Activated B cell treated with CpG ODN at 0.5 μM for 24 hours (primary cell): Measurements from ENCODE around the gene KRTAP4-11. TPM values are rescaled to one million over a fixed set of nuclear protein-coding genes. Genes with fewer than 3 reads are reported as not detected.
"Not testable (repeated sequence)": the region's sequence is repeated elsewhere in the genome, so short reads cannot be mapped to it uniquely, and the experiment has no call there.

Experiments used
- ATAC-seq: fragments of 200-7000 bp; cut with Tn5 transposase; one replicate; pipeline ENCODE4 v1.10.0; 2021; ENCODE audit warnings: low read depth, mild to moderate bottlenecking, moderate library complexity
- CTCF ChIA-PET: fragments of 350-600 bp; sonication (Branson Sonifier 250); formaldehyde crosslinking; loops from one replicate; lab custom pipeline; 2021; ENCODE audit warnings: antibody characterized with exemption; lab: Charles Lee
- POLR2A ChIA-PET: fragments of 350-600 bp; sonication (Branson Sonifier 250); formaldehyde crosslinking; loops from one replicate; lab custom pipeline; 2021; ENCODE audit warnings: antibody characterized with exemption; lab: Charles Lee
- DNase-seq: peaks from one replicate; pipeline ENCODE4 v3.0.0; 2022
- H3K27ac Mint-ChIP-seq: one replicate; pipeline ENCODE4 v1.8.0; 2020; ENCODE audit warnings: mixed read lengths
- H3K27me3 Mint-ChIP-seq: one replicate; pipeline ENCODE4 v1.8.0; 2021; ENCODE audit warnings: mixed read lengths
- H3K36me3 Mint-ChIP-seq: one replicate; pipeline ENCODE4 v1.8.0; 2021; ENCODE audit warnings: low read depth, mixed read lengths
- H3K4me1 Mint-ChIP-seq: one replicate; pipeline ENCODE4 v1.8.0; 2021; ENCODE audit warnings: mixed read lengths
- H3K4me3 Mint-ChIP-seq: one replicate; pipeline ENCODE4 v1.8.0; 2020; ENCODE audit warnings: mild to moderate bottlenecking, mixed read lengths
- H3K9me3 Mint-ChIP-seq: one replicate; pipeline ENCODE4 v1.8.0; 2020; ENCODE audit warnings: mixed read lengths
- intact Hi-C: fragments of 100-400 bp; cut with micrococcal nuclease; formaldehyde crosslinking; loops from one replicate; pipeline ENCODE4 v1.15.1; 2024
- total RNA-seq: library from RNA; stranded (reverse); gene quantifications from 2 replicates; pipeline ENCODE4 v1.2.3, GENCODE V29; 2022
- TF ChIP-seq, protein P1 (sequence below): fragments of 200-600 bp; IDR thresholded peaks from one replicate; pipeline ENCODE4 v1.8.0; 2022; ENCODE audit warnings: antibody characterized with exemption, mild to moderate bottlenecking

Gene KRTAP4-11
- total RNA-seq, 1 donor from 2014 or later = not detected

DNA sequence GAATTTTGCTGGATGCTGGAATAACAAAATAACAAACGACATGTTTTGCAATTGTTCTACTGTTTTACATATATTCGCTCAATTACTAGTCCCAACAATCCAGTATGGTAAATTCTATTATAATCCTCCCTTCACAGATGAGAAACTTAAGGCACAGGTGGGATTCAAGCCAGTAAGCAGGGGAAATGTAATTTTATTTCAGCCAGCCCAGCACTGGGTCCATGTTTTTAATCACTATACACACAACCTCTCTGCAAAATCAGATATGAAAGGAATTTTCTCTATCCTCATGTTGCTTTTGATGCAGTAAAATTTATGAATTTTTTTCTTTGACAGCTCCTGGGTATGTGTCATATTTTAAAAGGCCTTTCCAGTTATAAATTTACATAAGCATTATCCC is 27.1 kb upstream of the KRTAP4-11 start:
- CTCF ChIA-PET = no interaction called here
- intact Hi-C loops = no loop called here
- H3K9me3 Mint-ChIP-seq = peaks cover 24% of the 10 kb centered on the region

DNA sequence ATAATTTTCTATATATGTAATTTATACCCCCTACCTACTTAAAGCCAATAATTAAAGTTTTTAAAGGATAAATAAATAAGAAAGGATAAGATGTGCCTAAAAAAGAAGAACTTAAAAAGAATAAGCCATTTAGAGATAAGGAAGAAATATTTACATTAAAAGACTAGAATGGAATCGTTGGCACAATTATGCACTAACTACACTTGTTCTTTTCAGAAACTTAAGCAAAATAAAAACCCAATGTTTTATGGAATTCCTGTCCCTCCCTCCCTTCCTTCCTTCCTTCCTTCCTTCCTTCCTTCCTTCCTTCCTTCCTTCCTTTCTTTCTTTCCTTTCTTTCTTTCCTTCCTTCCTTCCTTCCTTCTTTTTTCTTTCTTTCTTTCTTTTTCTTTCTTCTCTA is 26.7 kb upstream of the KRTAP4-11 start:
- CTCF ChIA-PET = no interaction called here

More for the DNA sequence above, 27.1 kb upstream of the KRTAP4-11 start:
- Mint-ChIP-seq H3K4me1 (no peaks in the 10 kb centered on the region), H3K27ac (no peak overlapping the region), H3K4me3 (no peak overlapping the region), H3K36me3 (peaks cover 4% of the 10 kb centered on the region), H3K27me3 (peaks cover 3% of the 10 kb centered on the region)
- TF ChIP-seq, protein P1, sequence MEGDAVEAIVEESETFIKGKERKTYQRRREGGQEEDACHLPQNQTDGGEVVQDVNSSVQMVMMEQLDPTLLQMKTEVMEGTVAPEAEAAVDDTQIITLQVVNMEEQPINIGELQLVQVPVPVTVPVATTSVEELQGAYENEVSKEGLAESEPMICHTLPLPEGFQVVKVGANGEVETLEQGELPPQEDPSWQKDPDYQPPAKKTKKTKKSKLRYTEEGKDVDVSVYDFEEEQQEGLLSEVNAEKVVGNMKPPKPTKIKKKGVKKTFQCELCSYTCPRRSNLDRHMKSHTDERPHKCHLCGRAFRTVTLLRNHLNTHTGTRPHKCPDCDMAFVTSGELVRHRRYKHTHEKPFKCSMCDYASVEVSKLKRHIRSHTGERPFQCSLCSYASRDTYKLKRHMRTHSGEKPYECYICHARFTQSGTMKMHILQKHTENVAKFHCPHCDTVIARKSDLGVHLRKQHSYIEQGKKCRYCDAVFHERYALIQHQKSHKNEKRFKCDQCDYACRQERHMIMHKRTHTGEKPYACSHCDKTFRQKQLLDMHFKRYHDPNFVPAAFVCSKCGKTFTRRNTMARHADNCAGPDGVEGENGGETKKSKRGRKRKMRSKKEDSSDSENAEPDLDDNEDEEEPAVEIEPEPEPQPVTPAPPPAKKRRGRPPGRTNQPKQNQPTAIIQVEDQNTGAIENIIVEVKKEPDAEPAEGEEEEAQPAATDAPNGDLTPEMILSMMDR = no peak
- POLR2A ChIA-PET = no interaction called here
- ATAC-seq = no peak
- DNase-seq = no peak

DNA sequence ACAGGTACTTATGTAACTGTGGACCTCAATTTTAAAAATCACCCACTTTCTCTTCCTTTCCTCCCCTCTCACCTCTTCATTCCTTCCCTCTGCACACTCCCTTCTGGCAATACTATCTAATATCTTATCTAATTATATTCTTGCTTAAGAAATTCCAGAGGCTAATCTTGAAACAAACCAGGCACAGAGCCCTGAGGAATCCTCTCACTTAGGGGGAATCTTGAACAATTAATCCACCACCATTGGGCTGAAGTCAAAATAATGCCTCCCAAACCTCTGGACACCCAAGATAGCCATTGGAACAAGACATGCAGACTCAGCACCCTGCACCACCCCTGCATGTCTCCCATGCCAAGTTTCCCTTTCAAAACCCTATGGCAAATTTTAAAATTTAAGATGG is 23.2 kb upstream of the KRTAP4-11 start:
- DNase-seq (no peak), ATAC-seq (no peak)
- peaks cover 12% of the 10 kb centered on the region for H3K27me3 Mint-ChIP-seq
- ChIA-PET CTCF (no interaction called here), POLR2A (no interaction called here)
- no peak overlapping the region for H3K27ac Mint-ChIP-seq
- intact Hi-C loops = no loop called here
- peaks cover 7% of the 10 kb centered on the region for H3K36me3 Mint-ChIP-seq
- peaks cover 36% of the 10 kb centered on the region for H3K9me3 Mint-ChIP-seq
- no peak overlapping the region for H3K4me3 Mint-ChIP-seq
- no peaks in the 10 kb centered on the region for H3K4me1 Mint-ChIP-seq
- TF ChIP-seq, protein P1 = no peak

More for the DNA sequence above, 26.7 kb upstream of the KRTAP4-11 start:
- peaks cover 24% of the 10 kb centered on the region for H3K9me3 Mint-ChIP-seq
- intact Hi-C loops = no loop called here
- H3K4me1 Mint-ChIP-seq = no peaks in the 10 kb centered on the region
- TF ChIP-seq, protein P1 = no peak
- POLR2A ChIA-PET = no interaction called here
- ATAC-seq (no peak), DNase-seq (no peak)
- no peak overlapping the region for H3K27ac Mint-ChIP-seq
- H3K36me3 Mint-ChIP-seq = peaks cover 4% of the 10 kb centered on the region
- no peak overlapping the region for H3K4me3 Mint-ChIP-seq
- peaks cover 3% of the 10 kb centered on the region for H3K27me3 Mint-ChIP-seq

DNA sequence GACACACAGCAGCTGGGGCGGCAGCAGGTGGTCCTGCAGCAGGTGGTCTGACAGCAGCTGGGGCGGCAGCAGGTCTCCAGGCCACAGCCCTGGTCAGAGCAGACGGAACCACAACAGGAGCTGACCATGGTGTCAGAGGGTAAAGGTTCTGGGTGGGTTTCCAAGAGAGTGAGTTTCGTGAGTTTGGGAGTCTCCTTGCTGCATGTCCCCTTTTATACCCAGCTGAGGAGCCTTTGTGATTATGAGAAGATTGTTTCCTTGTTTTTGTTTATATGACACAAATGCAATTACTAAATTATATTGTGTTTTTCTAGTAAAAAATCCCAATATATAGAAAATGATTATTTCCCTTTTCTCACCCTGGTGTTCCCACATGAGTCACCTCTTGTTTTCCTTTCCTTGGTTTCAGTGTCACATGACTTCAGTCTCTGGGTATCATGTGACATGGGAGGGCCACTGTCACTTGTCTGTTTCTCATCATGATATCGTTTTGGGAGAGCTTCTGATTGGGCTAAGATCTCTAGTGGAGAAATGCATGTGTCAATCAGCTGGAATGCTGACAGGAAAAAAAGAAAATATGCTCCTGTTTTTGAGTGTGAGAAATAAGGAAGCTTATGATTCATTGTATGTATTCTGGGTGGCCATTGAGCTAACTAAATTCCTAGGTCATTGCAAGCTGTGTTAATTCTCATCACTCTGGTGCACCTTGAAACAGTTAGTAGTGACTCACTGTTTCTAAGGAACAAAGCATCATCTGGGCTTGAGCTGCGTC is 22.4 kb upstream of the KRTAP4-11 start, which contains the start of gene KRTAP4-6:
KRTAP4-6 (minus strand) TSS at position 185 of the 772 bp plus-strand sequence; CDS start at position 128, 57 bp downstream.
- intact Hi-C loops = no loop called here
- peaks cover 12% of the 10 kb centered on the region for H3K27me3 Mint-ChIP-seq
- DNase-seq (no peak), ATAC-seq (no peak)
- H3K27ac Mint-ChIP-seq = no peak within 1 kb of the TSS
- ChIA-PET CTCF (no interaction called here), POLR2A (no interaction called here)
- H3K4me3 Mint-ChIP-seq = no peak within 1 kb of the TSS
- TF ChIP-seq, protein P1 = no peak
- peaks cover 7% of the 10 kb centered on the region for H3K36me3 Mint-ChIP-seq
- H3K9me3 Mint-ChIP-seq = peaks cover 36% of the 10 kb centered on the region
- H3K4me1 Mint-ChIP-seq = no peaks in the 10 kb centered on the region

DNA sequence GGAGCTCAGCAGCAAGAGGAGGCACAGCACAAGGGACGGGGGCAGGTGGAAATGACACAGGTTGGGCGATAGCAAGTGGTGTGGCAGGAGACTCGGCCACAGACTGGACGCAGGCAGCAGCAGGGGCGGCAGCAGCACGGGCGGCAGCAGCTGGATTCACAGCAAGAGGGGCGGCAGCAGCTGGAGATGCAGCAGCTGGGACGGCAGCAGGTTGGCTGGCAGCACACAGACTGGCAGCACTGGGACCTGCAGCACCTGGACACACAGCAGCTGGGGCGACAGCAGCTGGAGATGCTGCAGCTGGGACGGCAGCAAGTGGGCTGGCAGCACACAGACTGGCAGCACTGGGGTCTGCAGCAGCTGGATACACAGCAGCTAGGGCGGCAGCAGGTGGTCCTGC is 21.7 kb upstream of the KRTAP4-11 start:
- intact Hi-C loops = not testable (repeated sequence)

More for the DNA sequence above, 21.7 kb upstream of the KRTAP4-11 start:
- POLR2A ChIA-PET, H3K4me1 Mint-ChIP-seq, H3K27ac Mint-ChIP-seq, ATAC-seq, H3K4me3 Mint-ChIP-seq, CTCF ChIA-PET, H3K36me3 Mint-ChIP-seq, DNase-seq: not testable (repeated sequence)
- peaks cover 36% of the 10 kb centered on the region for H3K9me3 Mint-ChIP-seq
- H3K27me3 Mint-ChIP-seq = peaks cover 12% of the 10 kb centered on the region
